SKM-1 (cell line): Measurements from ENCODE around the gene SPG7.
A peak's percentile ranks its signal among the peaks of the same experiment; 100 is the strongest.

Experiments used
- DNase-seq: peaks from one replicate; lab custom pipeline; 2025; ENCODE audit not compliant: unreplicated experiment; lab: John Stamatoyannopoulos, UW

SPG7 gene

GRCh38 chr16:89545044-89545830 lies 37.0 kb downstream of the SPG7 start:
- no peak for DNase-seq

DNA sequence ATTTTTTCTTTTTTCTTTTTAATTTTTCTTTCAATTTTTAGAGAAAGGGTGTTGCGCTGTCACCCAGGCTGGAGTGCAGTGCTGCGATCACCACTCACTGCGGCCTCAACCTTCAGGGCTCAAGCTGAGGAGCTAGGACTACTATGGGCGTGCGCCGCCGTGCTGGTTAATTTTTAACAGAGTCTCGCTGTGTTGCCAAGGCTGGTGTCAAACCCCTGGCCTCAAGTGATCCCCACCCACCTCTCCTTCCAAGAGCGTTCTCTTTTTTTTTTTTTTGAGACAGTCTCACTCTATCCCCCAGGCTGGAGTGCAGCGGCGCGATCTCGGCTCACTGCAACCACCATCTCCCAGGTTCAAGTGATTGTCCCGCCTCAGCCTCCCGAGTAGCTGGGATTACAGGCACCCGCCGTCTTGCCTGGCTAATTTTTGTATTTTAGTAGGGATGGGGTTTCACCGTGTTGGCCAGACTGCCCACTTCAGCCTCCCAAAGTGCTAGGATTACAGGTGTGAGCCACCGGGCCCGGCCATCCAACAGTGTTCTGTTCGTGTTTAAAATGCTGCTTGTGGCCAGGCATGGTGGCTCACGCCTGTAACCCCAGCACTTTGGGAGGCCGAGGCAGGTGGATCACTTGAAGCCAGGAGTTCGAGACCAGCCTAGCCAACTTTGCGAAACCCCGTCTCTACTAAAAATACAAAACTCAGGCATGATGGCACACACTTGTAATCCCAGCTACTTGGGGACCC lies 37.8 kb downstream of the SPG7 start:
- DNase-seq = no peak

DNA sequence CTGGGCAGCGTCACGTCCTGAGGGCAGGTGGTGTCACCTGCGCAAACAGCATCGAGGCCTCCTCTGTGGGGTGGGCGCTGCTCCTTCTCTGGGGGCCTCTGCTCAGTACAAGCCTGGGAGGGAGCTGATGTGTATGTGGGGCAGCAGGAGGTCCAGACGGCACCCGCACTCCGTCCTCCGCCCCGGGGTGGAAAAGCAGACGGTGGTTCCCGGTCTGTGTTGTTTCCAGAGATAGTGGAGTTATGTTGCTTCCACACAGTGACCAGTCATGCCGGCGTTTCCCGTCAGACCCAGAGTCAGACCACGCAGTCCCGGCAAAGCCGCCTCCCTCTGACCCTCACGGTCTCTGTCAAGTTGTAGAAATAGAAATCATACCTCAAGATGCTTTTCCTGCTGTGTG lies 38.6 kb downstream of the SPG7 start:
- DNase-seq = no peak

DNA sequence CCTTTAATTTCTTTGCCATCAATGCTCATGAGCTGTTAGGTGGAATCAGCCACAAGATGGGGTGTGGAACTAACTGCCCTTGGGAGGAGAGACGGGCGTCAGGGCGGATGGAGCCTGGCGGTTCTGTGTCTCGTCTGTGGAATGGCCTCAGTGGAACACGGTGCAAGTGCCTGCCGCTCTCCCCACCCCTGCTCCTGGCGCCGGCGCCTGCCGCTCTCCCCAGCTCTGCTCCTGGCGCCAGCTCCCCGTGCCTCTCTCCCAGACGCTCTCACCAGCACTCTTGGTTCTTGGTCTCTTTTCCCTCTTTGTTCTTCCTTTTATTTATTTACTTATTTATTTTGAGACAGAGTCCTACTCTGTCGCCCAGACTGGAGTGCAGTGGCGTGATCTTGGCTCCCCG lies 39.1 kb downstream of the SPG7 start:
- no peak for DNase-seq

GRCh38 chr16:89547860-89548259 lies 39.7 kb downstream of the SPG7 start:
- DNase-seq = no peak

DNA sequence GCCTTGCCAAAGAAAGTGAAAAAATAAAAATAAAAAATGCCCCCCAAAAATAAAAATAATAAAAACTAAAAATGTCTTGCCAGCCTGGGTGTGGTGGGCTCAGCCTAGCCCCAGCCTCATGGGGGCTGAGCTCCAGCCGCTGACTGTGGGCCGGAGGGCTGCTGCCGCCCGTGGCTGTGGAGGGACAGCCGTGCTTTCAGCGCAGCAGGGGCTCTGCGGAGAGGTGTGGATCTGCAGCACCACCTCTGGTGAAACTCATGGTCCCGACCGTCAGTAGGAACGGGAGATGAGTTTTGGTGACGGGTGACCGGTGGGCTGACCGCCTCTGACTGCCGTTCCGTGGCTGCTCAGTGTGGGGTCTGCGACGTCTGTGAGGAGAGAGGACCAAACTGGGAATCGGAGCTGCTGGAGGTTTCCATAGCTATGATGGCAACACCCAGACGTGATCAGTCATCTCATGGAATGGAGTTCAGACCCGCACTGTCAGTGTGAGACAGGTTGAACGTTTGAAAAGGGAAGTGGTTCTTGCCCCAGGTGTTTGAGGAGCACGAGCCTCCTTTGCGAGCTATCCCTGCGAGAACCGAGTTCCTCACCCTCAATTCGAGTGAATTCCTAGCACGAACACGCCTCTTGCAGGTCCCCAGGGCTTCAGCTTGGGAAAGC lies 40.3 kb downstream of the SPG7 start:
- no peak for DNase-seq

- no peak for DNase-seq
Observed at GRCh38 chr16:89549007-89549700, 41.0 kb downstream of the SPG7 start.

DNA sequence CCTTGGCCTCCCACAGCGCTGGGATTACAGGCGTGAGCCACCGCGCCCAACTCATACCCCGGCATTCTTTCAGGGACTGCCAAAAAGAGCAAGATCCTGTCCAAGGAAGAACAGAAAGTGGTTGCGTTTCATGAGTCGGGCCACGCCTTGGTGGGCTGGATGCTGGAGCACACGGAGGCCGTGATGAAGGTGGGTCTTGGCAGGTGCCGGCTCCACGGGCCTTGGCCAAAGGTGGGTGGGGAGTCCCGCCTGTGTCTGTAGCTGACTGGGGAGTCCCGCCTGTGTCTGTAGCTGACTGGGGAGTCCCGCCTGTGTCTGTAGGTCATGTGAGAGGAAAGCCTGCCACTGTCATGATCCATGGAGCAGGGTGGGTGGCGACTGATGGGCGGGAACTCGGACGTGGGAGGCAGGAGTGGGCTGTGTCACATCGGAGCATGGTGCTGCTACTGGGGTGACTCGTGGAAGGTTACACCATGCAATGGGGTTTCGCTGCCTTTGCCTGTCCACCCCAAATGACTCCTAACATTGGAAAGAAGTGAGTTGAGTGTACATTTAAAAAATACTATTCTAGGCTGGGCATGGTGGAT lies 42.3 kb downstream of the SPG7 start:
- no peak for DNase-seq

DNA sequence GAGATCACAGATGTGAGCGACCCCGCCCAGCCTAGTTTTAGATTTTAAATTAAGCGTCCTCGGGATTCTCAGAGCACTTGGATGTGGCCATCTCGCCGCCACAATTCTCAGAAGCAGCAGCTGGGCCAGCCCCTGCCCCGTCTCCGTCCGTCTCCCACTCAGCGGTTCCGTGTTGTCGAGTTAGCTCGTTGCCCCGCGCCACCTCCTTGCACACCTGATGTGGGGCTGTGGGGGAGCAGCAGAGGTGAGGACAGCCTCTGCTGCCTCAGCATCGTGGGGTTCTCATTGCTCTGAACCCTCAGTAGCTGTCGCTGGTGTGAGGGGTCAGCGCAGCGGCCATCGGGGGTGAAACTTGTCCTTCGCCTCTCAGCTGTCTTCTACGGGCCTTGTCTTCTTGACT lies 44.1 kb downstream of the SPG7 start:
- DNase-seq = no peak

GRCh38 chr16:89552913-89553312 lies 44.7 kb downstream of the SPG7 start:
- DNase-seq = no peak

- DNase-seq = no peak
Observed at GRCh38 chr16:89553733-89554132, 45.5 kb downstream of the SPG7 start.

GRCh38 chr16:89554343-89554742 lies 46.1 kb downstream of the SPG7 start:
- DNase-seq = no peak

- DNase-seq = no peak
Observed at GRCh38 chr16:89555265-89555664, 47.1 kb downstream of the SPG7 start.

DNA sequence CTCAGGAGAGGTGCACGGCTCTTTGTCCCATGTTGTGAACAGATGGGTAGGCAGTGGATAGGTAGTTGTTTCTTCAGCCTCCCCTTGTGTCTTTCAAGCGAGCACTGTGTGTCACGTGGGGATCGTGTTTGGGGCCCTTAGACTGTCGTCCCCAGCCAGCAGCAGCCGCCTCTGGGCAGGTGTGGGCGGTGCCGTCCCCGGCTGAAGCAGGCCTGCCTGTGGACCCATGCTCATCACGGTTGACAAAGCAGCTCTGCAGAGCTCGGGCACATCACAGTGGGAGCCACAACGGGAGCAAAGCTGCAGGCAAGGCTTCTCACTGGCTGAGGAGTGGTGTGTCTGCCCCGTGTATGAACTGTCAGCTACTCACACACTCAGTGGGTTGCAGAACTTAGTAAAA lies 47.6 kb downstream of the SPG7 start:
- no peak for DNase-seq

GRCh38 chr16:89556750-89557689 lies 48.8 kb downstream of the SPG7 start:
- DNase-seq = peak; percentile 58

GRCh38 chr16:89557690-89558490 lies 49.7 kb downstream of the SPG7 start:
- no peak for DNase-seq

- peak; percentile 84 for DNase-seq
Observed at GRCh38 chr16:89560378-89561141, 52.4 kb downstream of the SPG7 start, which contains the start of gene RPL13. TSS of gene RPL13 (plus strand) at chr16:89560682. CDS start at chr16:89560960, 278 bp downstream.
